SU-DHL-6 (cell line): ENCODE measurements around the gene FAXDC2.

Experiments used
- H2AFZ ChIP-seq: fragments of 200-600 bp; sonication (generic); 2 replicates; pipeline ENCODE4 v1.6.1; 2014; ENCODE audit warnings: low read depth, mild to moderate bottlenecking, moderate library complexity, mixed read lengths, antibody characterized with exemption, low read length; ENCODE audit not compliant: severe bottlenecking
- H3F3A ChIP-seq: fragments of 200-600 bp; shearing (Covaris generic); 2 replicates; pipeline ENCODE4 v1.6.0; 2016; ENCODE audit warnings: antibody characterized with exemption, mild to moderate bottlenecking; ENCODE audit not compliant: insufficient read depth
- H3K27ac ChIP-seq: fragments of 200-600 bp; sonication (generic); 2 replicates; pipeline ENCODE4 v1.5.1; 2016; ENCODE audit warnings: low read depth, mild to moderate bottlenecking, low read length, moderate library complexity, mixed read lengths
- H3K27me3 ChIP-seq: fragments of 200-600 bp; sonication (generic), shearing (Covaris generic); 2 replicates; pipeline ENCODE4 v1.6.0; 2014; ENCODE audit warnings: mild to moderate bottlenecking, low read length
- H3K36me3 ChIP-seq: fragments of 200-600 bp; sonication (generic); 2 replicates; pipeline ENCODE4 v1.6.1; 2014; ENCODE audit warnings: mild to moderate bottlenecking, low read length, mixed read lengths
- H3K4me2 ChIP-seq: fragments of 300-600, 200-600 bp; shearing (Covaris generic), sonication (generic); 2 replicates; pipeline ENCODE4 v1.6.0; 2014; ENCODE audit warnings: low read length, low read depth, mild to moderate bottlenecking; ENCODE audit not compliant: poor library complexity, severe bottlenecking
- H3K4me3 ChIP-seq: fragments of 200-600 bp; sonication (generic); 2 replicates; pipeline ENCODE4 v1.5.1; 2014; ENCODE audit warnings: antibody characterized with exemption, low read length, mild to moderate bottlenecking, mixed read lengths; ENCODE audit not compliant: insufficient read depth, poor library complexity, severe bottlenecking
- H3K79me2 ChIP-seq: fragments of 200-600 bp; sonication (generic); 2 replicates; pipeline ENCODE4 v1.6.1; 2014; ENCODE audit warnings: mild to moderate bottlenecking, low read length, moderate library complexity; ENCODE audit not compliant: insufficient read depth
- H3K9ac ChIP-seq: fragments of 200-600 bp; sonication (generic); 2 replicates; pipeline ENCODE4 v1.7.0; 2014; ENCODE audit warnings: mild to moderate bottlenecking, low read length
- H3K9me2 ChIP-seq: fragments of 200-600 bp; sonication (generic); replicated peaks from 2 replicates; pipeline ENCODE4 v1.6.1; 2014; ENCODE audit warnings: low read length; ENCODE audit not compliant: insufficient read depth
- H3K9me3 ChIP-seq: fragments of 200-600 bp; sonication (generic); 2 replicates; pipeline ENCODE4 v1.6.1; 2014; ENCODE audit warnings: low read length, mixed read lengths; ENCODE audit not compliant: insufficient read depth
- H4K20me1 ChIP-seq: fragments of 200-600 bp; sonication (generic); 2 replicates; pipeline ENCODE4 v1.6.1; 2014; ENCODE audit warnings: low read depth, mild to moderate bottlenecking, antibody characterized with exemption, low read length, moderate library complexity, mixed read lengths
- CTCF ChIP-seq: fragments of 200-600 bp; sonication (generic); IDR thresholded peaks from one replicate; pipeline ENCODE4 v1.5.1; 2017; ENCODE audit warnings: antibody characterized with exemption, mild to moderate bottlenecking, low read length, moderate library complexity; ENCODE audit not compliant: insufficient read depth, poor library complexity, severe bottlenecking
- EZH2phosphoT487 ChIP-seq: fragments of 200-600 bp; sonication (generic), shearing (Covaris generic); conservative IDR thresholded peaks from 2 replicates; pipeline ENCODE4 v1.6.1; 2018; ENCODE audit warnings: mild to moderate bottlenecking, antibody characterized with exemption, low read length, moderate library complexity, mixed read lengths

Gene FAXDC2

GRCh38 chr5:154898210-154898609, 47.8 kb upstream of the FAXDC2 start:
- peaks cover 33% of the 10 kb centered on the region for H3K36me3 ChIP-seq
- no peaks in the 10 kb centered on the region for H4K20me1 ChIP-seq
- H3F3A ChIP-seq = no peaks in the 10 kb centered on the region
- H3K27ac ChIP-seq = no peak overlapping the region
- H3K4me2 ChIP-seq = no peak overlapping the region
- no peak overlapping the region for H2AFZ ChIP-seq
- no peaks in the 10 kb centered on the region for H3K79me2 ChIP-seq
- H3K27me3 ChIP-seq = no peaks in the 10 kb centered on the region
- no peaks in the 10 kb centered on the region for H3K9me2 ChIP-seq
- H3K9me3 ChIP-seq = no peaks in the 10 kb centered on the region
- H3K9ac ChIP-seq = no peak overlapping the region
- TF ChIP-seq EZH2phosphoT487 (no peak), CTCF (no peak)
- no peak overlapping the region for H3K4me3 ChIP-seq

GRCh38 chr5:154896562-154897165, 46.3 kb upstream of the FAXDC2 start:
- no peaks in the 10 kb centered on the region for H3K27me3 ChIP-seq
- no peak overlapping the region for H3K27ac ChIP-seq
- H3K4me2 ChIP-seq = no peak overlapping the region
- TF ChIP-seq EZH2phosphoT487 (no peak), CTCF (no peak)
- no peaks in the 10 kb centered on the region for H4K20me1 ChIP-seq
- no peaks in the 10 kb centered on the region for H3K9me2 ChIP-seq
- H3F3A ChIP-seq = no peaks in the 10 kb centered on the region
- H3K36me3 ChIP-seq = peaks cover 20% of the 10 kb centered on the region
- no peaks in the 10 kb centered on the region for H3K9me3 ChIP-seq
- H2AFZ ChIP-seq = no peak overlapping the region
- no peak overlapping the region for H3K4me3 ChIP-seq
- H3K9ac ChIP-seq = no peak overlapping the region
- no peaks in the 10 kb centered on the region for H3K79me2 ChIP-seq

- no peak overlapping the region for H3K9ac ChIP-seq
- H3K79me2 ChIP-seq = no peaks in the 10 kb centered on the region
- no peaks in the 10 kb centered on the region for H3K27me3 ChIP-seq
- no peak overlapping the region for H2AFZ ChIP-seq
- H3K4me3 ChIP-seq = no peak overlapping the region
- no peaks in the 10 kb centered on the region for H3F3A ChIP-seq
- no peak overlapping the region for H3K4me2 ChIP-seq
- no peak for TF ChIP-seq CTCF
- H3K36me3 ChIP-seq = peaks cover 26% of the 10 kb centered on the region
- H4K20me1 ChIP-seq = no peaks in the 10 kb centered on the region
- H3K27ac ChIP-seq = no peak overlapping the region
- H3K9me3 ChIP-seq = no peaks in the 10 kb centered on the region
- no peaks in the 10 kb centered on the region for H3K9me2 ChIP-seq
Observed at GRCh38 chr5:154895606-154896561, 45.5 kb upstream of the FAXDC2 start.
